Tibial nerve (tissue), 4 donors: Measurements from ENCODE around the gene NLN.

Source experiments
- CTCF ChIP-seq, 5 experiments: fragments of 200-600 bp in 3 of 5; fragments of 450-650 bp in 2 of 5; sonication (generic) in 3 of 5; IDR thresholded peaks; one replicate each; pipeline ENCODE4 v1.5.1; 2016 to 2019; ENCODE audit warnings: antibody characterized with exemption in 5 of 5, mild to moderate bottlenecking in 3 of 5, moderate library complexity in 2 of 5
- EP300 ChIP-seq, 2 donors: sonication (generic); formaldehyde crosslinking; IDR thresholded peaks; one replicate each; pipeline ENCODE4 v1.6.1; 2017; ENCODE audit warnings: antibody characterized with exemption in 2 of 2, mild to moderate bottlenecking in 1 of 2

GRCh38 chr5:65769539-65769938 is 47.5 kb downstream of the NLN start:
- TF ChIP-seq CTCF (IDR thresholded peaks at IDR 0.05) (no peak), EP300 (IDR thresholded peaks at IDR 0.05) (no peak)
